GM18867 (cell line): Measurements from ENCODE around the gene KCNS3.
A peak's percentile ranks its signal among the peaks of the same experiment; 100 is the strongest.
"Not testable (repeated sequence)": the region's sequence is repeated elsewhere in the genome, so short reads cannot be mapped to it uniquely, and the experiment has no call there.

ENCODE experiments used
- ATAC-seq: cut with Tn5 transposase; IDR thresholded peaks from one replicate; pipeline ENCODE4 v1.9.1; 2021; ENCODE audit warnings: mild to moderate bottlenecking, moderate library complexity; ENCODE audit not compliant: unreplicated experiment

Gene KCNS3

DNA sequence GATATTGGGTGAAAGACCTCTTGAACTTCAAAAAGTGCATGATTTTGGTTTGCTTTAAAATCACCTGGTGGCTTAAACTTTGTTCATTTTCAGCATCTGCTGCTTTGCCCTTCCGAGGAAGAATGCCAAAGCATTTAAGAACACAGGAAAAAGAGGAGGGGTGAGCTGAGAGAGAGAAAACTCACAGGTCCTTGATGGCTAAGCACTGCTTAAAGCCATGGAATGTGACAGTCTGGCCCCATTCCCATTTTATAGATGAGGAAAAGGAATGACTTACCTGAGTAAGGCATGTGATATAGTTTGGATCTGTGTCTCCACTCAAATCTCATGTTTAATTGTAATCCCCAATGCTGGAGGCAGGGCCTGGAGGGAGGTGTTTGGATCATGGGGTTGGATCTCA is 58.1 kb downstream of the KCNS3 start:
- no peak for ATAC-seq

DNA sequence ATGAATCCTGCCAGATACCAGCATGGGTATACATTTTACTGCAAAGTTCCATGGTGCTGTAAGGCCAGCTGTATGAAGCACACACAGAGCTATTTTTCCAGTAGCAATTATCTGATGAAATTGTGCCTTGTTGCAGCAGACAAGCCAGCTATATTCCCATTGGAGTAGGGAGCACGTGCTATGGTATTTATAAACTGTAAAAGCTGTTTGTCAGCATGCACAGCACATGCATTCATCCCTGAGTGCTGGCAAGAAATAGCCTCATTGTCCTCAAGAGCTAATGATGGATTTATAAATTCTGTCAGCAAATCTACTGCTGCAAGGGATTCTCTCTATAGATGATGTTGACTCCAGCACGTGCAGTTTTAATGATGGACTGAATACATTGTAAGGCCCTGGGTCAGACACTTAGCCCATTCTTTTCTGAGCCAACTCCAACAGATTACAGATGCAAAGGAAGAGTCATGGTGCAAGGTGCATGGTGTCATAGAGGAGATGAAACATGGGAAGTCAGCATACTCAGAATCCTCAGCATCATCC is 61.7 kb downstream of the KCNS3 start:
- no peak for ATAC-seq

- no peak for ATAC-seq
These were observed 65.0 kb downstream of the KCNS3 start for GRCh38 chr2:17943444-17943843.

- no peak for ATAC-seq
These were observed 68.6 kb downstream of the KCNS3 start for GRCh38 chr2:17947113-17947512.

- no peak for ATAC-seq
These were observed 71.5 kb downstream of the KCNS3 start for GRCh38 chr2:17950006-17950405.

DNA sequence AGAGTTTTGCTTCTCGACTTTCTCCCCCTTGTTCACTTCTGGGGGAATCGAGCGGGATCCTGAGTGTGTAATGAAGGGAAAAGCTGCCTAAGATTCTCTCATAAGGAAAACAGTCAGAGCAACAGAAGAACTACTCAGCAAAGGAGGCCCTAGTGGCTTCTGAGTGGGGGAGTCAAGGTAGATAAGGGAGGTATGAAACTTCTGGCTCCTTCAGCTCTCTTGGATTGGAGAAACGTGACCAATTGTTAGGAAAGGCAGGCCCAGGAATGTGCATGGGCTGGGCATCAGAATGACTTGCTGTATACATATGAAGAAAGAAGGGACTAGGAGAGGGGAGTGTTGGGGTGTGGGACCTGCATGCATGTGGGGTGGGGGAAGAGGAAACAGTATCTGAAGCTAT is 73.1 kb downstream of the KCNS3 start:
- no peak for ATAC-seq

GRCh38 chr2:17958466-17959092 is 80.1 kb downstream of the KCNS3 start:
- ATAC-seq, result no peak

- no peak for ATAC-seq
These were observed 80.9 kb downstream of the KCNS3 start for GRCh38 chr2:17959356-17959755.

- ATAC-seq, result peak; percentile 52
These were observed 81.4 kb downstream of the KCNS3 start for GRCh38 chr2:17959833-17960232.

DNA sequence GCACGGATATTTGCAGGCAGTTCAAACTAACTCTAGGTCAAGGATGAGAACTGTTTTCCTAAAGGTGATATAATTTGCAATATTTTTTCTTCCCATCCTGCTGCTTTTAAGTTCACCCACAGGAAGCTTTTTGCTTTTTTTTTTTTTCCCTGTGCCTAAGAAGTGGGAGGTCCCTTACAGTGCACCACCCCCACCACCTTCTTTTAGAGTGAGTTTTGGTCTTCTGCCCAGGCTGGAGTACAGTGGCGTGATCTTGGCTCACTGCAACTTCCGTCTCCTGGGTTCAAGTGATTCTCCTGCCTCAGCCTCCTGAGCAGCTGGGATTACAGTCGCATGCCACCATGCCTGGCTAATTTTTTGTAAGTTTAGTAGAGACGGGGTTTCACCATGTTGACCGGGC is 82.5 kb downstream of the KCNS3 start:
- ATAC-seq, result no peak

GRCh38 chr2:17961789-17962188 is 83.3 kb downstream of the KCNS3 start:
- no peak for ATAC-seq

DNA sequence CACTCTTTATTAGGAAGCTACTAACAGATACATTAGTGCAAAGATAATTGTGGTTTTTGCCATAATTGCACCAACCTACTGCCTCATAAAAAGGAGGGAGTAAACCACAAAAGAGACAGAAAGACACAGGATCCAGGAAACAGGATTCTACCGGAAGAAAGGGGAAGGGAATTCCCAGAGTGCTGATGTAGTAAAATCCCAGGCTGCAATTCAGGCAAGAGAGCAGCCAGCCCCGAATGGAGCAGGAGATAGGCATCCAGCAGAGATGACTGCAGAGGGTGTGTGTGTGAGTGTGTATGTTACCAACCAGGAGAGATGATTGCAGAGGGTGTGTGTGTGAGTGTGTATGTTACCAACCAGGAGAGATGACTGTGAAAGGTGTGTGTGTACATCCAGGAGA is 84.4 kb downstream of the KCNS3 start:
- no peak for ATAC-seq

- not testable (repeated sequence) for ATAC-seq
These were observed 85.1 kb downstream of the KCNS3 start for GRCh38 chr2:17963571-17963970.

GRCh38 chr2:17965196-17965595 is 86.7 kb downstream of the KCNS3 start:
- no peak for ATAC-seq

- ATAC-seq, result no peak
These were observed 88.3 kb downstream of the KCNS3 start for GRCh38 chr2:17966798-17967197.

GRCh38 chr2:17969661-17970060 is 91.2 kb downstream of the KCNS3 start:
- ATAC-seq, result no peak

- ATAC-seq, result no peak
These were observed 93.2 kb downstream of the KCNS3 start for GRCh38 chr2:17971531-17972125.

- no peak for ATAC-seq
These were observed 94.5 kb downstream of the KCNS3 start for GRCh38 chr2:17972991-17973390.

DNA sequence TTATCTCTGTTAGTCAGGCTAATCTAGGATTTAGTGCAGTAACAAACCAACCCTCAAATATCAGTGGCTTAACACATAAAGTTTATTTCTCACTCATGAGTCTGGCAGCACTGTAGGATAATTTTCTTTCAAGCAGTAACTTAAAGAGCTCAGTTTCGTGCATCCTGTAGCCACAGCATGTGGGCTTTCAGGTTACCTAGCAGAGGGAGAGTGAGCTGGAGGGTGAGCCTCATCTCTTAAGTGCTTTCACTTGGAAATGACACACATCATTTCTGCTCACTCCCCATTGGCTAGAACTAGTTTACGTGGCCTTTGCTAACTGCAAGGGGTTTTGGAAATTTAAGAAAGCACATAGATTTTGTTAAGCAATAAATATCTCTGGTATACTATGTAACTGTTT is 96.9 kb downstream of the KCNS3 start:
- ATAC-seq, result no peak

DNA sequence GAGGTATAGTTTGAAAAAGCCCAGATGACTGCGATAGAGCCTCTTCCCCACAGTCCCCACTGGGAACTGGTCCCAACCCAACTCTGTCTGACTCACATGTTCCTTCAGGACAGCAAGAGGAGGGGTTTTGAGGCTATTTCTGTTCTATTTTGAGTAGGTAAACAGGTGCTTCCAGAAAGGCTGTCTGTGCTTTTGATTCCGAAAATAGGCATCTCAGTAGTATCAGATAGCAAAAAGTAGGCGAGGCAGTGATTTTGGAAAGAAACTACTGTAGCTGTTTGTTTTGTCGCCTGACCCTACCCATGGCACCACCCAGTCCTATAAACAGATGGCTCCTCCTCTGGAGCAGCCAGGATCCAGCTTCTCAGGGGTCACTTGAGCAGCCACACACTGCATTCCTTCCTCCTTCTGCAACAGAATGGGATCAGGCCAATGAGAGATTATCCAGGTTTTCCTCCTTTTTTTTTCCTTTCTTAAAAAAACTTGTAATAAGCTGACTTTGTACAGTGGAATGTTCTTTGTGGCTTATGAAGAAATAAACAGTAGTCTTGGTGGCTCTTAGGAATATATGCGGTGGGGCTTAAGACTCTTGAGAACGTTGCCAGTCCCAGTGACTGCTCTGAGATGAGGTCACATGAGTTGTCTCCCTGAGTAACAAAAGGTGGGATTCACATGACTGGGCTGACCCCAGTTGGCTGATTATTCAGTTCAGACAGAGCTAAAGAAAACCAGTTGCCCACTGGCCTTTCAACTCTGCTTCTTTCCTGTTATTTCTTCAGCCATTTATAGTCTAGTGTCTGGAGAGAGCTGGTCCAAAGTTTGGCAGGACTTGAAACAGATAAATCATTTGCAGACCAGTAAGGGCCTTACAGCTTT is 98.6 kb downstream of the KCNS3 start:
- ATAC-seq, result no peak

DNA sequence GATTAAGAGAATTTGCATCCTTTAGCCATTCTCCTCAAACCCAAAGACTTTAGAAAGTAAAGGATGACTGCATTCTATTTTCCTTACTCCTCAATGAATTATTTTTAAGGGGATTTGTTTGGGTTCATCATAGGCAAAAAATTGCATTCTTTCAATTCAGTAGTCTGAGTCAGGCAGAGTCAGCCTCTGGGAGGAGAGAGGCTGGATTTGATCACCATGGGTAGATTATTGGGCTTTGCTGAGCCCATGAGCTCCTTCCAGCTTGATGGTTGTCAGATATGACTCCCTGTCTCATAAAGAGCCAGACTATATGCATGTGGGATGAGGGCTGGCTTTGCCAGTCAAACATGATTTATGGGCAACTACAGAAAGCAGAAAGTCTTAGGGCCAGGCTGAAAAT is 101.2 kb downstream of the KCNS3 start:
- no peak for ATAC-seq

- no peak for ATAC-seq
These were observed 103.5 kb downstream of the KCNS3 start for GRCh38 chr2:17981936-17982335.
